ENCODE data around the gene SPDYE17.
"Not testable (repeated sequence)": the region's sequence is repeated elsewhere in the genome, so short reads cannot be mapped to it uniquely, and the experiment has no call there.

DNA sequence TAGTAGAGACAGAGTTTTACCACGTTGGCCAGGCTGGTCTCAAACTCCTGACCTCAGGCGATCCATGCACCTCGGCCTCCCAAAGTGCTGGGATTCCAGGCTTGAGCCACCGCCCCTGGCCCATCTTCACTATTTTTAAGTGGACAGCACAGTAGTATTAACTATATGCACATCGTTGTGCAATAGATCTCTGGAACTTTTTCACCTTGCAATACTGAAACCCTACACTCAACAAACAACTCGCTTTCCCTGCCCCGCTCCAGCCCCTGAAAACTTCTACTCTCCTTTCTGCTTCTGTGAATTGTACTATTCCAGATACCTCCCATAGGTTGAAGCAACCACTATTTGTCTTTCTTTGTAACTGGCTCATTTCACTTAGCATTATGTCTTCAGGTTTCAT, 33.7 kb upstream of the SPDYE17 start:
- TF ChIP-seq, protein P1, sequence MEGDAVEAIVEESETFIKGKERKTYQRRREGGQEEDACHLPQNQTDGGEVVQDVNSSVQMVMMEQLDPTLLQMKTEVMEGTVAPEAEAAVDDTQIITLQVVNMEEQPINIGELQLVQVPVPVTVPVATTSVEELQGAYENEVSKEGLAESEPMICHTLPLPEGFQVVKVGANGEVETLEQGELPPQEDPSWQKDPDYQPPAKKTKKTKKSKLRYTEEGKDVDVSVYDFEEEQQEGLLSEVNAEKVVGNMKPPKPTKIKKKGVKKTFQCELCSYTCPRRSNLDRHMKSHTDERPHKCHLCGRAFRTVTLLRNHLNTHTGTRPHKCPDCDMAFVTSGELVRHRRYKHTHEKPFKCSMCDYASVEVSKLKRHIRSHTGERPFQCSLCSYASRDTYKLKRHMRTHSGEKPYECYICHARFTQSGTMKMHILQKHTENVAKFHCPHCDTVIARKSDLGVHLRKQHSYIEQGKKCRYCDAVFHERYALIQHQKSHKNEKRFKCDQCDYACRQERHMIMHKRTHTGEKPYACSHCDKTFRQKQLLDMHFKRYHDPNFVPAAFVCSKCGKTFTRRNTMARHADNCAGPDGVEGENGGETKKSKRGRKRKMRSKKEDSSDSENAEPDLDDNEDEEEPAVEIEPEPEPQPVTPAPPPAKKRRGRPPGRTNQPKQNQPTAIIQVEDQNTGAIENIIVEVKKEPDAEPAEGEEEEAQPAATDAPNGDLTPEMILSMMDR (IDR thresholded peaks at IDR 0.05), result not testable (repeated sequence)
- not testable (repeated sequence) for TF ChIP-seq POLR2A (IDR thresholded peaks at IDR 0.05)

Measured in esophagus squamous epithelium (tissue), 4 donors.